Gastroesophageal sphincter (tissue), 4 donors: ENCODE data around the gene GHRL. TPM values are rescaled to one million over a fixed set of nuclear protein-coding genes. Genes with fewer than 3 reads are reported as not detected.

ENCODE experiments used
- ATAC-seq: fragments of 150-250 bp; one replicate; pipeline ENCODE4 v1.9.1; 2016; ENCODE audit warnings: mild to moderate bottlenecking, moderate library complexity
- H3K27ac ChIP-seq, 4 donors: fragments of 200-600 bp; sonication (generic) in 3 of 4; 1 replicate in 3 of 4; 2 replicates in 1 of 4; pipeline ENCODE4 v1.5.1; 2016 to 2019
- H3K27me3 ChIP-seq: fragments of 200-600 bp; sonication (generic); one replicate; pipeline ENCODE4 v1.5.1; 2019
- H3K36me3 ChIP-seq, 2 donors: fragments of 200-600 bp; sonication (generic); one replicate each; pipeline ENCODE4 v1.5.1; 2019; ENCODE audit warnings: control low read depth in 1 of 2
- H3K4me1 ChIP-seq, 3 donors: fragments of 200-600 bp; sonication (generic); 1 replicate in 2 of 3; 2 replicates in 1 of 3; pipeline ENCODE4 v1.5.1; 2016 to 2019; ENCODE audit warnings: control low read depth in 2 of 3
- H3K4me3 ChIP-seq, 2 donors: fragments of 200-600 bp; sonication (generic); one replicate each; pipeline ENCODE4 v1.5.1; 2019; ENCODE audit warnings: mild to moderate bottlenecking in 1 of 2, moderate library complexity in 1 of 2
- H3K9me3 ChIP-seq, 3 donors: fragments of 200-600 bp; sonication (generic); one replicate each; pipeline ENCODE4 v1.5.1; 2017 to 2019; ENCODE audit warnings: control low read depth in 2 of 3
- EP300 ChIP-seq: sonication (generic); formaldehyde crosslinking; IDR thresholded peaks from one replicate; pipeline ENCODE4 v1.6.1; 2017; ENCODE audit warnings: antibody characterized with exemption, mild to moderate bottlenecking
- POLR2A ChIP-seq, 2 donors: fragments of 450-650 bp; IDR thresholded peaks; one replicate each; pipeline ENCODE4 v1.6.1; 2017; ENCODE audit warnings: antibody characterized with exemption in 2 of 2, mild to moderate bottlenecking in 2 of 2, moderate library complexity in 1 of 2
- POLR2AphosphoS5 ChIP-seq: sonication (generic); formaldehyde crosslinking; IDR thresholded peaks from one replicate; pipeline ENCODE4 v1.6.1; 2017; ENCODE audit warnings: antibody characterized with exemption
- WGBS, 2 donors: methylation state at CpG; one replicate each; pipeline ENCODE4 v1.1.5; 2018; ENCODE audit warnings: low coverage in 1 of 2; 5-methylcytosine and 5-hydroxymethylcytosine counted together
- total RNA-seq, 4 donors: library from RNA; depleted of rRNA; stranded (reverse); fragments of >200 nt; gene quantifications; one replicate each; pipeline ENCODE4 v1.1.0, GENCODE V29; 2016
- TF ChIP-seq, protein P1 (sequence below), 4 experiments: fragments of 200-600 bp in 2 of 4; fragments of 450-650 bp in 2 of 4; sonication (generic) in 1 of 4; IDR thresholded peaks; one replicate each; pipeline ENCODE4 v1.5.1; 2017 to 2019; ENCODE audit warnings: antibody characterized with exemption in 4 of 4, mild to moderate bottlenecking in 2 of 4, moderate library complexity in 2 of 4

The GHRL gene
- total RNA-seq, 4 donors from 2014 or later: 0.47 to 3.2 TPM; not detected in 2

DNA sequence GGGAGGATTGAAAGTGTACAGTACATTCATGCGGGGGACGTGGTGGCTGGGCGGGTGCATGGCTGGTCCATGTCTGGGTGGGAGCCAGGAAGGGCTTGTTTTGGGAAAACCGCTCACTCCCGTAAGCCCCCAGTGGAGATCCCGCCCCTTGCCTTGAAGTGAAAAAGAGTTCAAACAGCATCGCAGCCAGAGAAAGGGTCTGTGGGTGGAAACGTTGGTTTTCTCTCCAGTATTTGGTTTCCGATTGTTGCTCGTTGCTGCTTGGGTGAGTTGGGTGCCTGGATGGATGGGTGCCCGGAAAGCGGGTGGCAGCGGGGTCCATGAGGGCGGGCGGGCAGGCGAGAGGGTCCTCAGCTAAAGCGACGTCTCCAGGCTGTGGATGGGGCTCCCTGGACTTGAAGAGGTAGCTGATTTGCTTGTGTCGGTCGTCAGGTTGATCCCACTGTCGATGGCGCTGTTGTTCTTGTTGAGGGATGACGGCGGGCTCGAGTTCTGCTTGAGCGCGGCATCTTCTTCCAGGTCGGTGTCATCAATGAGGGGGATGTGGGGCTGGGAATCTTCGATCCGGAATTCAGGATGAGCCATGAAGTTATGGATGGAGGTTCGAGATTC is 35.8 kb upstream of the GHRL start:
- Histone ChIP-seq H3K4me3 (no peak overlapping the region), H3K9me3 (no peaks in the 10 kb centered on the region), H3K4me1 (no peaks in the 10 kb centered on the region), H3K27ac (no peak overlapping the region), H3K27me3 (peaks cover 55% of the 10 kb centered on the region), H3K36me3 (no peaks in the 10 kb centered on the region)
- TF ChIP-seq POLR2AphosphoS5: no peak
- no peak for TF ChIP-seq EP300
- TF ChIP-seq POLR2A (IDR thresholded peaks at IDR 0.05): no peak
- TF ChIP-seq, protein P1, sequence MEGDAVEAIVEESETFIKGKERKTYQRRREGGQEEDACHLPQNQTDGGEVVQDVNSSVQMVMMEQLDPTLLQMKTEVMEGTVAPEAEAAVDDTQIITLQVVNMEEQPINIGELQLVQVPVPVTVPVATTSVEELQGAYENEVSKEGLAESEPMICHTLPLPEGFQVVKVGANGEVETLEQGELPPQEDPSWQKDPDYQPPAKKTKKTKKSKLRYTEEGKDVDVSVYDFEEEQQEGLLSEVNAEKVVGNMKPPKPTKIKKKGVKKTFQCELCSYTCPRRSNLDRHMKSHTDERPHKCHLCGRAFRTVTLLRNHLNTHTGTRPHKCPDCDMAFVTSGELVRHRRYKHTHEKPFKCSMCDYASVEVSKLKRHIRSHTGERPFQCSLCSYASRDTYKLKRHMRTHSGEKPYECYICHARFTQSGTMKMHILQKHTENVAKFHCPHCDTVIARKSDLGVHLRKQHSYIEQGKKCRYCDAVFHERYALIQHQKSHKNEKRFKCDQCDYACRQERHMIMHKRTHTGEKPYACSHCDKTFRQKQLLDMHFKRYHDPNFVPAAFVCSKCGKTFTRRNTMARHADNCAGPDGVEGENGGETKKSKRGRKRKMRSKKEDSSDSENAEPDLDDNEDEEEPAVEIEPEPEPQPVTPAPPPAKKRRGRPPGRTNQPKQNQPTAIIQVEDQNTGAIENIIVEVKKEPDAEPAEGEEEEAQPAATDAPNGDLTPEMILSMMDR (IDR thresholded peaks at IDR 0.05): no peak
- no peak for ATAC-seq
- WGBS, 2 donors: 16 to 27% methylated on average over 3 to 9 of the region's 31 CpGs

DNA sequence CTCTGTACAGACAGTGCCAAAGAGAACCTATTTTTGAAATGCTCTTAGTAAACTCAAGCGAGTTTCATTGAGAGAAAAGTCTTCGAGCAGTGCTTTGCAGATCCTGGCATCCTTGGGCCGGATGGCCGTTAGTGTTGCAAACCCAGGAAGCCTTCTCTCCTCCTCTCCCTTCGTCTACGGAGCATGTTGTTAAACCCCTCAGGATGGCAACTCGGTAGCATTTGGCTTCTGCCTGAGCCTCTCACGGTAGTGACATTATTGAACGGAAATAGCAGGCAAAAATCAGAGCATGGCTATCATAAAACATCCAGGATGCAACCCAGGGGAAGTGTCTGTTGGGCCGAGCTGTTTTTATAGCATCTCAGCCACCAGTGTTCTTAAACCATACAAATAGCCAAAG is 34.8 kb upstream of the GHRL start:
- H3K4me3 ChIP-seq: no peak overlapping the region
- H3K4me1 ChIP-seq: no peaks in the 10 kb centered on the region
- no peak overlapping the region for H3K27ac ChIP-seq
- 63 to 100% methylated on average over 1 to 9 of the region's 10 CpGs for WGBS, 2 donors
- H3K9me3 ChIP-seq: no peaks in the 10 kb centered on the region
- peaks cover 55% of the 10 kb centered on the region for H3K27me3 ChIP-seq
- no peak for ATAC-seq
- no peaks in the 10 kb centered on the region for H3K36me3 ChIP-seq
- TF ChIP-seq EP300 (no peak), POLR2A (IDR thresholded peaks at IDR 0.05) (no peak), POLR2AphosphoS5 (no peak)
- TF ChIP-seq, protein P1 (IDR thresholded peaks at IDR 0.05): no peak

DNA sequence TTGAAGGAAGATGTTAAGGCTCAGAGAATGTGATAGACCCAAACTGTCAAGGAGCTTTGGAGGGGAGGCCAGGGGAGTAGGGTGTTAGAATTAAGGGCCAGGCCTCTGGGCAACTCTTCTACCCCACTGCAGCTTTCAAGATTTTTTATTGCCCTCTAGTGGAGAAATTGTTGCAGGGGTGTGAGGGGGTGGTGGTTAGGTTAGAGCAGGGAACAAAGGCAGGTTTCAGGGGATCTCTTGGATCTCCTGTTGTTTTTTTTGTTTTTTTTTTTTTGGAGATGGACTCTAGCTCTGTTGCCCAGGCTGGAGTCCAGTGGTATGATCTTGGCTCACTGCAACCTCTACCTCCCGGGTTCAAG is 29.6 kb upstream of the GHRL start:
- Histone ChIP-seq H3K27me3 (peaks cover 7% of the 10 kb centered on the region), H3K4me1 (peaks cover 0 to 36% (median 17%) of the 10 kb centered on the region in 3 donors), H3K36me3 (peaks cover 0 to 15% of the 10 kb centered on the region in 2 donors), H3K4me3 (no peak overlapping the region), H3K9me3 (no peaks in the 10 kb centered on the region), H3K27ac (no peak overlapping the region)
- 80 to 88% methylated on average over 1 of the region's 1 CpG for WGBS, 2 donors
- no peak for TF ChIP-seq EP300
- TF ChIP-seq, protein P1 (IDR thresholded peaks at IDR 0.05): no peak
- no peak for TF ChIP-seq POLR2AphosphoS5
- no peak for TF ChIP-seq POLR2A (IDR thresholded peaks at IDR 0.05)
- no peak for ATAC-seq

DNA sequence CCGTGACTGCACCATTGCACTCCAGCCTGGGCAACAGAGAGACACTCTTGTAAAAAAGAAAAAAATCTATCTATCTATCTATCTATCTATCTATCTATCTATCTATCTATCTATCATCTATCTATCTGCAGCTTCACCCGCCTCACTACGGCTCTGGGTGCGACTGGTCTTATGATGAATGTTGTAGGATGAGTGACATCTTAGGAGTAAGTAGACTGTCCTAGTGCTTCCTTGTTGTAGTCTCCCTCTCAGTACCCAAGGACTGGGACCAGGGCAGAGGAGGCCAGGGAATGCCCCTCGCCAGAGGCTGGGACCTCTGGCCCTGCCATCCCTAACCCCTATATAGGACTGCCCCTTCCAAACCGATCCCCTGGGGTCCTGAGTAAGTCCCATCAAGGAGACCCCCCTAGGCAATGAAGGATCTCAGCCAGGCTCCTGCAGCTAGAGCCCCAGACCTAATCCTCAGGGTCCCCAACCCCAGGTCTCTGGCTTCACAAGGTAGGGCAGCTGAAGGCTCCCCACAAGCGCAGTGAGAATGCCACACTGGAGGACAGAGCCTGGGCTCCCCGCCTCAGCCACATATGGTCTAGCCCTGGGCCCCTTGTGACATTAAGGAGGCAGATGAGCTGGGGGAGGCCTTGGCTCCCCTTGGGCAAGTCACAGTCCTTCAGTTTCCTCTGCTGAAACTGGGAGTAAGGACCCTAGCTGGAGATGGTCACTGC is 29.0 kb upstream of the GHRL start:
- TF ChIP-seq POLR2AphosphoS5: no peak
- TF ChIP-seq POLR2A (IDR thresholded peaks at IDR 0.05): no peak
- TF ChIP-seq, protein P1 (IDR thresholded peaks at IDR 0.05): no peak
- no peak for TF ChIP-seq EP300
- no peaks in the 10 kb centered on the region for H3K9me3 ChIP-seq
- H3K27ac ChIP-seq: peak overlapping the region in 3 of 4 donors; percentile 83 to 89 (median 84)
- peaks cover 0 to 36% (median 17%) of the 10 kb centered on the region in 3 donors for H3K4me1 ChIP-seq
- 80 to 87% methylated on average over 2 to 3 of the region's 8 CpGs for WGBS, 2 donors
- no peak for ATAC-seq
- peaks cover 6% of the 10 kb centered on the region for H3K27me3 ChIP-seq
- H3K36me3 ChIP-seq: peaks cover 0 to 20% of the 10 kb centered on the region in 2 donors
- H3K4me3 ChIP-seq: peak overlapping the region; percentile 75 to 86

DNA sequence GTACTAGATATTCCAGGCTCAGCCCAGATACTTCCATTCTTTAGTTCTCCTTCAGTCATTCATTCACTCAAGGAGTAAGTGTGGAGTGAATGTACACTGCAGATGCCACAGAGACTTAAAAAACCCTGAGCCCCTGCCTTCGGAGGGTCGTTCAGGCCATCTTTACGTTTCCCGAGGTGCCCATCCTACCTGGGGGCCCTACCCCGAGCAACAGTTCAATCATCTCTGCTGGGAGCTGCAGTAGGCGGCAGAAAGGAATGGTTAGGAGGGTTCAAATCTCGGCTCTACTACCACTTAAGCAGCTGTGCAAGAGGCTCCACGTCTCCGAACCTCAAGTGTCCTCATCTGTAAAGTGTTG is 27.6 kb upstream of the GHRL start:
- Histone ChIP-seq H3K27me3 (no peaks in the 10 kb centered on the region), H3K36me3 (peaks cover 0 to 35% of the 10 kb centered on the region in 2 donors), H3K9me3 (no peaks in the 10 kb centered on the region), H3K27ac (peak overlapping the region; percentile 64 to 89 (median 84)), H3K4me3 (peak overlapping the region; percentile 75 to 86), H3K4me1 (peaks cover 0 to 36% (median 17%) of the 10 kb centered on the region in 3 donors)
- TF ChIP-seq, protein P1 (IDR thresholded peaks at IDR 0.05): no peak
- no peak for TF ChIP-seq EP300
- TF ChIP-seq POLR2AphosphoS5: no peak
- no peak for TF ChIP-seq POLR2A (IDR thresholded peaks at IDR 0.05)
- 0% methylated on average over 2 of the region's 9 CpGs; no CpG with 5 or more reads in 1 of the 2 donors for WGBS, 2 donors
- no peak for ATAC-seq
